ENCODE data around the gene STK17B. TPM values are rescaled to one million over a fixed set of nuclear protein-coding genes. Genes with fewer than 3 reads are reported as not detected.

The STK17B gene
- polyA plus RNA-seq, 1 experiment = 31.8 TPM

- Histone ChIP-seq H3K27ac (ENCODE audit: low read depth, low read length) (no peak overlapping the region), H3K9me3 (ENCODE audit: control insufficient read depth, insufficient read depth, low read length) (peaks cover 38% of the 10 kb centered on the region), H3K27me3 (ENCODE audit: control insufficient read depth, insufficient read depth, low read length) (no peaks in the 10 kb centered on the region), H3K4me3 (ENCODE audit: low read depth, low read length) (no peak overlapping the region)
- ChIA-PET POLR2A (no interaction called here), CTCF (no interaction called here)
- TF ChIP-seq CTCF (IDR thresholded peaks at IDR 0.05; ENCODE audit: low read depth, low read length) = no peak
- DNase-seq (ENCODE audit: low read depth, low spot score) = no peak
Measured at GRCh38 chr2:196131949-196132925, 39.1 kb downstream of the STK17B start.

DNA sequence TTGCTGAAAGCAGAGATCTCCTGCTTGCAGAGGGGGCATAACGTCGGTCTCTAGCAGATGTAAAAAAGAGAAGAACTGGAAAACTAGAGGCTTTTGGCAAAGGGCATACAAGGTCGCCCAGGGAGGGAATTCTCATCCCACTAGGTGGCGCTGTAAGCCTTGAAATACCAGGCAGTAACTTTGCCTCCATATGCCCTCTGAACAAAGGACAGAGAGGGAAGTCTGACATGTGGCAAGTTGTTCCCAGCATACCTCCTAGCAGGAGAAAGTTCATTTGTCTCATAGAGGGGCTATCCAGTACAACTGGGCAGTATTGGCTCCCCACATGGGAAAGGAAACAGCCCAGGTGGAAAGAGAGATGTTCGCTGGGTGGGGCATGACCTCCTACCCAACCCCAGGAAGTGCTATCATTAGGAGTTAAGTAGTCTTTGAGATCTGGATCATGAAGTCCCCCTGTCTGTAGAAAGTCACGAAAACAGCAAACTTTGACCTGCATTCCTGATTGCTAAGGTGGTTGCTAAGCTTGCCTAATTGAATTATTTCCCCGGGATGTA, 39.9 kb downstream of the STK17B start:
- TF ChIP-seq CTCF (IDR thresholded peaks at IDR 0.05; ENCODE audit: low read depth, low read length) = peak; percentile 47
- no peak for DNase-seq (ENCODE audit: low read depth, low spot score)
- Histone ChIP-seq H3K27ac (ENCODE audit: low read depth, low read length) (no peak overlapping the region), H3K9me3 (ENCODE audit: control insufficient read depth, insufficient read depth, low read length) (peaks cover 38% of the 10 kb centered on the region), H3K4me3 (ENCODE audit: low read depth, low read length) (no peak overlapping the region), H3K27me3 (ENCODE audit: control insufficient read depth, insufficient read depth, low read length) (no peaks in the 10 kb centered on the region)
- POLR2A ChIA-PET = no interaction called here
- CTCF ChIA-PET = no interaction called here

DNA sequence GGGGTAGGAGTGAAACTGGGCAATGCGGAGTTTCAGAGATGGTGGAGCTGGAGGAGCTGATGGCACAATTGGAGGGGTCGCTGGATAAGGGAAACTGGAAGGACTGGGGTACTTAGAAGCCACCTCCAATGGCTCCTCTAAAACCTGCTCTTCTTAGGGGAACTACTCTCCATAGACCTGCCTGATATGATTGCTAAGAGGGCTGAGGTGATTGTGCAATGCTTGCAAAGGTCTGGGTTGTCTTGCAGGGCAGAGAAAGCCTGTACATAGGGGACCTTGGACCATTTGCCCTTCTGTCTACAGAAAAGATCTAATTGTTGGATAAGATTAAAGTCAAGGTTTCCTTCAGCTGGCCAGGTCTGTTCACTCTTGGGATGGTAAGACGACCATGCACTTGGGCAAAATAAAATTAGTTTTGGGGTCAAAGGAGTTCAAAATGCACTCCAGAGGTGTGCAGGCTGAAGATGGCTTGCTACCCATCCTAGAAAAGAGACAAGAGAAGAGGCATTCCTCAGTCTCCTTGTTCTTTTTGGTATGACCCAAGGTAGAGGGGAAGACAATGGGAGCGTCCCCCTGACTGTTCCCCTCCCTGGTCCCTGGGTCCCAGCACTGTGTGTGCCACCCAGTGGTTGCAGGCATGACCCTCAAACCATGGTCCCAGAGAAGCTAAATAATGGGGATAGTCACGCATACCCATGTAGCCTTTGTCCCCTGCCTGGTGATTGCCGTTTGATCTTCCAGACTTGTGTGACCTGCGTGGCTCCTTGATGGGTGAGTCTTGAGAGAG, 41.1 kb downstream of the STK17B start:
- ChIA-PET POLR2A (no interaction called here), CTCF (interaction anchor here (0.5 to 0.7 kb wide), 2 partner anchors 228 to 359 kb away, joined by 3 to 5 read pairs; no protein-coding TSS in a partner anchor)
- Histone ChIP-seq H3K4me3 (ENCODE audit: low read depth, low read length) (no peak overlapping the region), H3K27ac (ENCODE audit: low read depth, low read length) (no peak overlapping the region), H3K27me3 (ENCODE audit: control insufficient read depth, insufficient read depth, low read length) (no peaks in the 10 kb centered on the region), H3K9me3 (ENCODE audit: control insufficient read depth, insufficient read depth, low read length) (peaks cover 38% of the 10 kb centered on the region)
- no peak for DNase-seq (ENCODE audit: low read depth, low spot score)
- TF ChIP-seq CTCF (IDR thresholded peaks at IDR 0.05; ENCODE audit: low read depth, low read length) = no peak

DNA sequence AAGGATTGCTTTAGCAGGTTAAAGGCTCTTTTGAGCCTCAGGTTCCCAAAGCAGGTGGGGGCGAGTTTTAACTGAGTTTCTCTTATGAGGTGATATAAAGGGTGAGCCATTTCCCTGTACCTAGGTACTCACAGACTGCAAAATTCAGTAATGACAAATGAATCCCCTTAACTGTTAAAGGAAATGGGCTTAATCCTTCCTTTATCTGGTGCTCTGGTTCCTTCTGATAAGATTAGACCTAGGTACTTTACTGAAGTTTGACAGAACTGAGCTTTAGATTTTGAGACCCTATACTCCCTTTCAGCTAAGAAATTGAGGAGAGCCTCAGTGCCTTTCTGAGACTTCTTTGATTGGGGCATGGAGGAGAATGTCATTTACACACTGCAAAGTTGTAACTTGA, 42.6 kb downstream of the STK17B start:
- Histone ChIP-seq H3K9me3 (ENCODE audit: control insufficient read depth, insufficient read depth, low read length) (peaks cover 34% of the 10 kb centered on the region), H3K4me3 (ENCODE audit: low read depth, low read length) (no peak overlapping the region), H3K27me3 (ENCODE audit: control insufficient read depth, insufficient read depth, low read length) (no peaks in the 10 kb centered on the region), H3K27ac (ENCODE audit: low read depth, low read length) (no peak overlapping the region)
- no peak for DNase-seq (ENCODE audit: low read depth, low spot score)
- CTCF ChIA-PET = no interaction called here
- no peak for TF ChIP-seq CTCF (IDR thresholded peaks at IDR 0.05; ENCODE audit: low read depth, low read length)
- POLR2A ChIA-PET = no interaction called here
